Right ventricle myocardium superior (tissue), 1 donor: ENCODE results near the gene ATP5MC3. TPM values are rescaled to one million over a fixed set of nuclear protein-coding genes. Genes with fewer than 3 reads are reported as not detected.
"Not testable (repeated sequence)": the region's sequence is repeated elsewhere in the genome, so short reads cannot be mapped to it uniquely, and the experiment has no call there.

ENCODE experiments used
- ATAC-seq: fragments of 200-7000 bp; cut with Tn5 transposase; one replicate; pipeline ENCODE4 v1.9.1; 2020; ENCODE audit warnings: mild to moderate bottlenecking; ENCODE audit not compliant: poor library complexity
- DNase-seq: peaks from one replicate; pipeline ENCODE4 v3.0.0-alpha.2; 2020
- intact Hi-C: fragments of 100-400 bp; cut with DNase I; formaldehyde crosslinking; loops from one replicate; pipeline ENCODE4 v1.11.2; 2022
- long read RNA-seq: library from polyadenylated mRNA; unstranded; transcript quantifications from one replicate; pipeline ENCODE4 v2.0.0, GENCODE V29; 2021
- total RNA-seq: library from RNA; stranded (reverse); fragmentation: NEBNext Ultra II Directional; extraction: Animal tissue kit (Norgen Biotek cat#: 25700); gene quantifications from one replicate; pipeline ENCODE4 v1.2.1, GENCODE V29; 2021
- donor health status: DM: no; HTN: yes; CAD: no; lungs with severe emphysema.

The ATP5MC3 gene
- 1,284 TPM for total RNA-seq
- long read RNA-seq, full-length matches to known transcripts = 738 of 760 reads
- long read RNA-seq, partial matches to known transcripts = 5 of 760 reads
- long read RNA-seq, other reads (novel, unspliced or antisense) = 17 of 760 reads

GRCh38 chr2:175181104-175181876, at the start of gene ATP5MC3:
Gene ATP5MC3 (minus strand): TSS chr2:175181710. CDS start chr2:175181393, 317 bp downstream.
- DNase-seq (peak; percentile 98), ATAC-seq (peak; percentile 97)
- intact Hi-C loops = loop anchor here (5.0 kb wide), 1 partner anchor 69 kb away; no protein-coding TSS in a partner anchor

- ATAC-seq, intact Hi-C loops, DNase-seq: not testable (repeated sequence)
Observed at GRCh38 chr2:175228601-175229000, 47.1 kb upstream of the ATP5MC3 start.

DNA sequence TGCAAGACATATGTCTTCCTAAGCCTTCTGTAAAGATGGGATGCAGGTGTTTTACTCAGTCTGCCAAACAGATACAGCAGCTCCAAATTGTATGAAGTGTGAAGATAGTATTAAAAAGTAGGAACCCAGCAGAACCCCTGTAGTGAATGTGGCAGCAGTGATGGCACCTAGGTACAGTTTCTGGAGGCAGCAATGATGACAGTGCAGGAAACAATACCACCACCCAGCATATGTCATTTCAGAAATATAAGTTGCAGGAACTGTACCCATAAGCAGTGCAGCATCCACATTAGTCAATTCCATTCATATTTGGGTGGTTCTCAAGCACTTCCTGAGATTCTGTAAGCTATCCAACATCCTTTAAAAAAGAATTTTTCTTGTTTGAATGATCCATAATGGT, 46.7 kb upstream of the ATP5MC3 start:
- ATAC-seq (no peak), DNase-seq (no peak)
- intact Hi-C loops = no loop called here

- intact Hi-C loops = no loop called here
- no peak for ATAC-seq
Observed at GRCh38 chr2:175227393-175227792, 45.9 kb upstream of the ATP5MC3 start.

DNA sequence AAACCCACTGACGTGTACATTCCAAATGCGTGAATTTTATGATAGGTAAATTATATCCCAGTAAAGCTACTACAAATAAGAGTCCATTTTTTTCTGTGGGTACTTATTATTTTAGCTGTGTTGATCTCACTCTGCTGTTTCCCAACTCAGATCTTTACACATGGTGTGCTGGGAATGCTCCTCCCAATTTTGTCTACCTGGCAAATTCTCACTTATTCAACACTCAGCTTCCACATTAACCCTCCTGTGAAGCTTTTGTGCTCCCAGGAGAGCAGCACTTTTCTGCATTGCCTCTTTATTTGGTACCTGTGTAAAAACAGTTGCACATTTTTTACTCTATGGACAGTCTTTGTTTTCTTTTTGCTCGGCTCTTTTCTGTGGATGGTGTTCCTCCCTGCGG, 38.6 kb upstream of the ATP5MC3 start:
- ATAC-seq = no peak
- DNase-seq = no peak
- intact Hi-C loops = no loop called here

More at GRCh38 chr2:175227393-175227792, 45.9 kb upstream of the ATP5MC3 start:
- no peak for DNase-seq

DNA sequence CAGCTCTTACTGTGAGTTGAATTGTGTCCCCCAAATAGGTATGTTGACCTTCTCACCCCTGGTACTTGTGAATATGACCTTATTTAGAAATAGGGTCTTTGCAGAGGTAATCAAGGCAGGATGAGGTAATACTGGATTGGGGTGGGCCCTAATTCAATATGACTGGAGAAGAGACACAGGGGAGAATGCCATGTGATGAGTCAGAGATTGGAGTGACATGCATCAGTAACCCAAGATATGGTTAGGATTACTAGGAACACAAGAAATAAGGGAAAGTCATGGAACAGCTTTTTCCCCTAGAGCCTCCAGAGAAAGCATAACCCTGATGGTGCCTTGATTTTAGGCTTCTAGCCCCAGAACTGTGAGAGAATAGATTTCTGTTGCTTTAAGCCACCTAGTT, 37.0 kb upstream of the ATP5MC3 start:
- intact Hi-C loops = no loop called here
- no peak for ATAC-seq
- no peak for DNase-seq

- peak; percentile 94 for ATAC-seq
- DNase-seq = peak; percentile 77
- intact Hi-C loops = no loop called here
Observed at GRCh38 chr2:175207741-175208438, 26.4 kb upstream of the ATP5MC3 start.

- DNase-seq = no peak
- ATAC-seq = no peak
- intact Hi-C loops = no loop called here
Observed at GRCh38 chr2:175206866-175207265, 25.4 kb upstream of the ATP5MC3 start.

DNA sequence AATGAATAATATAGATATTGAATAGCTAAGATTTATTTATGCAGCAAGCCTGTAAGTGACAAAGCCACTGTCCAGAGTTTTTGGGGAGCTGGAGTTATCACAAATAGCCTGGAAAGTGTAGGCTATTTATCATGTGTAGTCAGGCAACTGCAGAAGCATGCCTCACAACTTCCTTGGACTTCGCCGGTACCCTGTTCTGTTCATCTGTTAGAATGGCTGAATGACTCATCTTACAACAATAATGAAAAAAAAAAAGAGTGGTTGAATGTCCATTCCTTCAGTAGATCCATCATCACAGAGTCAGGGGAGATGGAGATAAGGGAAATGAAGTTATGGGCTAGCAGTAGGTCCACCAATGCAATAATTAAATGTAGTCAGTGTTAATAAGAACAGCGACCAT, 24.0 kb upstream of the ATP5MC3 start:
- DNase-seq = no peak
- intact Hi-C loops = no loop called here
- no peak for ATAC-seq

DNA sequence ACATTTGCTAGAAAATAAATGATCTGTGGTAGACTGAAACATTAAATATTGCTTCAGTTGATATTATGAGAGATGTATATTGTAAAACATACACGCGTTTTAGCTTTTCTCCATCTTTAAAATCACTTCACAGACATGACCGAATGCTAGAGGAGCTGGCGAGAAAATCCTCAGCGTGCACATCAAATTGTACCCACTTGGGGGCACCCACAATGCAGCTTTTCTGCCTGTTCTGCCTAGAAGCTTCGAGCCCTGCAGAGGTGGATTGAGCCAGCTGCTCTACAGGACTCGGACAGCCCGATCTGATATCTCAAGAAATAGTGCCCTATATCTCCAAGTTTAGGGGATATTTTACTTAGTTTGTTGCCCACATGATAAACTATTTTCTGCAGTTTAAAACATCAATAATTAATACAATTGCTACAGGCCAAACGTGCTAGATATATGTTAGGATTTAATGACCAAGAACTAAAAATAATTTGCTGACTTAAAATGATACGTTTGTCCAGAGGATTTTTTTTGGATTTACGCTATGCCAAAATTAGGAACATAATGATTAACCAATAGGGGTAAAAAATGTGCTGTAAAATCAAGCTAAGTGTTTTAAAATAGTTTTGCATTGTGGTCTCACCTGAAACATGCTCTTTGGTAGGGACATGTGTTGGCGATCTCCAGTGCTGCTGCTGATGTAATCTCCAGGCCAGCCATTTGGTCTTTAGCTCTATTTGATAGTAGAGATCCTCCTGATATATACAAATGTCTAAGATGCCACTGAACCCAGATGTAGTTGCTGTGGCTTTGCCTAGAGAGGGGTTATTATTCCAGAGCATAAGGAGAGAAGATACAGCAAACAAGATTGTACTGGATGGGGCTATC, 22.3 kb upstream of the ATP5MC3 start:
- intact Hi-C loops = loop anchor here (5.0 kb wide), 1 partner anchor 78 kb away; no protein-coding TSS in a partner anchor
- ATAC-seq (peak; percentile 78), DNase-seq (peak; percentile 46)

DNA sequence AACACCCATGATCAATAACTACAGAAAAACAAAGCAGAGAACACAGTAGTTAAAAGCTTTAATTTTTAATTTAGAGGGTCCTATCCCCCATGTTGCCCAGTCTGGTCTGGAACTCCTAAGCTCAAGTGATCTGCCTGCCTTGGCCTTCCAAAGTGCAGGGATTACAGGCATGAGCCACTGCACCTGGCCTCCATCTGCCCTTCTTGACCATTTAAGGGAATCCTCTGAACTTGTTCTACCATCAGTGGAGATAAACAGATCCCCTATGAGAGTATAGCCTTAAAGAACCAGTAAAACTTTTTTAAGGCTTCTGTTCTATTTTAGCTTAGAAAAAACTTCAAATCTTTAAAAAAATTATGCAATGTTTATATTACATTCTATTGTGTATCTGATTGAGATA, 13.5 kb upstream of the ATP5MC3 start:
- intact Hi-C loops = no loop called here
- ATAC-seq (no peak), DNase-seq (no peak)

DNA sequence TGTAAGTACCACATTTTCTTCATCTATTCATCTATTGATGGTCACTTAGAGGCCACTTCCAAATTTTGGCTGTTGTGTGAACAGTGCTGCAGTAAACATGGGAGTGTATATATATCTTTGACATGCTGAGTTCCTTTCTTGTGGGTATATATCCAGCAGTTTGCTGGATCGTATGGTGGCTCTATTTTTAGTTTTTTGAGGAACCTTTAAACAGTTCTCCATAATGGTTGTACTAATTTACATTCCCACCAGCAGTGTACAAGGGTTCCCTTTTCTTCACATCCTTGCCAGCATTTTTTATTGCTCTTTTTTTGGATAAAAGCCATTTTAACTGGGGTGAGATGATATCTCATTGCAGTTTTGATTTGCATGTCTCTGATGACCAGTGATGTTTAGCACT, 7.3 kb upstream of the ATP5MC3 start:
- no peak for DNase-seq
- ATAC-seq = no peak
- intact Hi-C loops = no loop called here

DNA sequence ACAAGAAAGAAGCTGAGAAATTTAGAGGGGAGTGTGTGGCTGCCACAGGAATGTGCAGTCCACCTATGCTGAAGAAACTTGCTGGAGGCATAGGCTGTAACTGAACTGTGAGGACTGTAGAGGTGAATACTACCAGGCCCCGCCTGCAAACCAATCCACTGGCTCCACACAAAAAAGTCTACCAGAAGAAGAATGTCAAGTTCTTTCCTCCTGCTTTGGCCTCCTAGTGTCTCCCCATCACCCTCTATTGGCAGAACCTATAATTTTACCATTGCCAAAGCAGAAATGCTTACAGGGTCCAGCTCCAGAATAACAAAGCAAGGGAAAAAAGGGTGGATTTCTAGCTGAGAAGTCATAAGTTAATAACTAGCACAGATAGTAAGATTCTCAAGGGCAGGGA, 5.9 kb upstream of the ATP5MC3 start:
- ATAC-seq (no peak), DNase-seq (no peak)
- intact Hi-C loops = no loop called here

DNA sequence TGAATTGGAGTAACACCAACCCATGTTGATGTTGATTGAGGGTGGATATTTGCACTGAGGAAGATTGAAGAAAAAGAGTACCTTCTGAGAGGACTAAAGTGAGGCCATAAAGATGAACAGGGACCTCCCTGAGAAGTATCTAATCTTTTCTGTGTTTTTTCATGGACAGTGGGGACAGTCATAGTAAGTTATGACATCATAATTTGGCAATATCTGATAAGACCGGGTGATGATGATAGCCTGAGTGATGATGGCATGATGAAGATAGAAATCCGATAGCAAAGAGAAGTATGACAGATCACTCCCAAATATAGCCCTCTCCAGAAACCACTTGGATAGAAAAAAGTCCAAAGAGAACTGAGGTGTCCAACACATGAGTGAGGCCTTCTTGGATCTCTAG, 2.2 kb upstream of the ATP5MC3 start:
- ATAC-seq = no peak
- no peak for DNase-seq
- intact Hi-C loops = loop anchor here (5.0 kb wide), 1 partner anchor 71 kb away; no protein-coding TSS in a partner anchor

DNA sequence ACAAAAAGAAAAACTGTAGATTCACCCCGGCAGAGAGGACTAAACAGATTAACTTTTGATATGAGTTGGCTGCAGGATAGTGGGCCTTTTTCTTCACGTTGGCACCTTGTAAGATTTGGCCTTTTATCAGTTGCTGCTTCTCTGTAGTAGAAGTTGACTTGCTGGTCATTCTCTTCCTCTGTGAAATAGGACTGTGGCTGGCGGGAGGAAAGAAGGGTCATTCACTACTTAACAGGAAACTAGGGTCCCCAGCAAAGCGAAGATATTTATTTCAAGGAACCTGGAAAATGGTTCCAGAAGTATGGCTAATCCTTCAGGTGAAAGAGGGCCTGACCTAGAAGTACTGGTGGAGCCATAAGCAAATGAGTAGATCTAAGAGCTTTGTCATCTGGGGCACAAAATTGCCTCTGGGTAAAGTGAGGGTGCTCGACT, 383 bp upstream of the ATP5MC3 start:
- ATAC-seq = no peak
- DNase-seq = no peak
- intact Hi-C loops = loop anchor here (5.0 kb wide), 1 partner anchor 70 kb away; no protein-coding TSS in a partner anchor

- DNase-seq (peak; percentile 51), ATAC-seq (peak; percentile 82)
- intact Hi-C loops = loop anchor here (5.0 kb wide), 1 partner anchor 68 kb away; no protein-coding TSS in a partner anchor
Observed at GRCh38 chr2:175180701-175181103, 808 bp downstream of the ATP5MC3 start.

GRCh38 chr2:175176624-175177023, 4.9 kb downstream of the ATP5MC3 start:
- ATAC-seq (no peak), DNase-seq (no peak)
- intact Hi-C loops = no loop called here

DNA sequence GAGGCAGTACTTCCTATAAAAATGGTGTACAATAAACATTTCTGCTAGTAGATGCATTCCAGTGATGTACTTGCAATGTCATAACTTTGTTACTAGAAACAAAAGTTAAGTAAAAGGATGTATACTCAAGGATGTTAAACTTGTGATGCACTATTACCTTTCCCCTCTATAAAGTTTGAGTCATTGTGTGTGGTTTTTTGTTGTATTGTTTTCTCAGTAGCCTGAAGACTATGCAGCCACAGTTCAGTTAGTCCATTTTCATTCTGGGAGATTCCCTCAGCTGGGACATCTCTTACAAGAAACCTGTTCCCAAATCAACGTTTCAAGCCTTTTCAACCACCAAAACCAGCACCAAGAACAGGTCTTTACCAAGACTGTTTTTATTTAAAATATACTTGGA, 5.6 kb downstream of the ATP5MC3 start:
- no peak for ATAC-seq
- intact Hi-C loops = no loop called here
- DNase-seq = no peak

DNA sequence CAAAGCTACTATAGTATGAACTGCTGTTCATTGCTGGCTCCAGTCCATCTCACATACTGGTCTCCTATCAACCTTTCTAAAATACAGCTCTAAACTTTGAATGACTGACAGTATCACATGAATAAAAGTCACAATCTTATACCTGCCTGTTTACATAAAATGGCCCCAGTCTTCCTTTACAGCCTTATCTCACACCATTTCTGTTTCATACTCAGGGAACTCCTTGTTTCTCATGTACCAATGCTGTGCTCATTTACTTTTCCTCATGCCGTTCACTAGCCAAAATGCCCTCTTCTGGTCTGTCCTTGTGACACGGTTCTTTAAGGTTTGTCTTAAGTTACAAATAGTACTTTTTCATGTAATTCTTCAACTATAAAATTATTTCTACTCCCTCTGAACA, 6.2 kb downstream of the ATP5MC3 start:
- intact Hi-C loops = no loop called here
- ATAC-seq = no peak
- no peak for DNase-seq
